Esophagus squamous epithelium (tissue), 5 donors: ENCODE measurements around the gene FBLIM1. TPM values are rescaled to one million over a fixed set of nuclear protein-coding genes. Genes with fewer than 3 reads are reported as not detected.

Experiments
- DNase-seq: peaks from one replicate; lab custom pipeline; 2025; lab: John Stamatoyannopoulos, UW
- H3K27ac ChIP-seq, 4 donors: fragments of 200-600 bp; sonication (generic); one replicate each; pipeline ENCODE4 v1.5.1; 2016 to 2019; ENCODE audit warnings: mild to moderate bottlenecking in 1 of 4
- H3K27me3 ChIP-seq, 4 donors: fragments of 200-600 bp; sonication (generic); 1 replicate in 3 of 4; 2 replicates in 1 of 4; pipeline versions ENCODE4 v1.5.1 to v1.6.0; 2017 to 2021; ENCODE audit warnings: antibody characterized with exemption in 1 of 4
- H3K36me3 ChIP-seq, 3 donors: fragments of 200-600 bp; sonication (generic); one replicate each; pipeline ENCODE4 v1.5.1; 2016 to 2019
- H3K4me1 ChIP-seq, 3 donors: fragments of 200-600 bp; sonication (generic); one replicate each; pipeline ENCODE4 v1.5.1; 2017 to 2019
- H3K4me3 ChIP-seq, 4 donors: fragments of 200-600 bp; sonication (generic); 1 replicate in 3 of 4; 2 replicates in 1 of 4; pipeline ENCODE4 v1.5.1; 2016 to 2019; ENCODE audit warnings: mild to moderate bottlenecking in 2 of 4, moderate library complexity in 1 of 4
- H3K9me3 ChIP-seq, 3 donors: fragments of 200-600 bp; sonication (generic); one replicate each; pipeline ENCODE4 v1.5.1; 2016 to 2019
- CTCF ChIP-seq, 6 experiments: fragments of 450-650 bp in 4 of 6; fragments of 200-600 bp in 2 of 6; sonication (generic) in 2 of 6; IDR thresholded peaks; one replicate each; pipeline ENCODE4 v1.5.1; 2016 to 2019; ENCODE audit warnings: antibody characterized with exemption in 6 of 6, mild to moderate bottlenecking in 4 of 6, moderate library complexity in 4 of 6
- POLR2A ChIP-seq, 4 donors: fragments of 450-650 bp; IDR thresholded peaks; one replicate each; pipeline ENCODE4 v1.6.1; 2017; ENCODE audit warnings: antibody characterized with exemption in 4 of 4, mild to moderate bottlenecking in 4 of 4, moderate library complexity in 3 of 4
- WGBS, 2 donors: methylation state at CpG; one replicate each; pipeline ENCODE4 v1.1.5; 2018; 5-methylcytosine and 5-hydroxymethylcytosine counted together
- intact Hi-C: fragments of 100-400 bp; cut with DNase I; formaldehyde crosslinking; loops from one replicate; pipeline ENCODE4 v1.15.0; 2022
- total RNA-seq, 4 donors: library from RNA; depleted of rRNA; stranded (reverse); fragments of >200 nt; gene quantifications; one replicate each; pipeline ENCODE4 v1.1.0, GENCODE V29; 2016
- donor health status: DM: yes; HTN: yes; CAD: no.

Gene FBLIM1
- total RNA-seq, 4 donors from 2014 or later, result 28.2 to 46.0 (median 29.4) TPM

GRCh38 chr1:15722836-15723532 lies 35.6 kb upstream of the FBLIM1 start:
- Histone ChIP-seq H3K27me3 (no peaks in the 10 kb centered on the region), H3K36me3 (peaks cover 47 to 100% (median 57%) of the 10 kb centered on the region in 3 donors), H3K4me3 (no peak overlapping the region), H3K27ac (no peak overlapping the region), H3K4me1 (no peaks in the 10 kb centered on the region), H3K9me3 (no peaks in the 10 kb centered on the region)
- DNase-seq, result no peak
- intact Hi-C loops, result no loop called here
- TF ChIP-seq POLR2A (IDR thresholded peaks at IDR 0.05) (no peak), CTCF (IDR thresholded peaks at IDR 0.05) (no peak)
- WGBS, 2 donors, result 87 to 90% methylated on average over 9 to 10 of the region's 13 CpGs

GRCh38 chr1:15723631-15724246 lies 34.9 kb upstream of the FBLIM1 start:
- intact Hi-C loops, result no loop called here
- Histone ChIP-seq H3K9me3 (no peaks in the 10 kb centered on the region), H3K27me3 (no peaks in the 10 kb centered on the region), H3K4me1 (no peaks in the 10 kb centered on the region), H3K4me3 (no peak overlapping the region), H3K27ac (no peak overlapping the region), H3K36me3 (peaks cover 50 to 100% (median 58%) of the 10 kb centered on the region in 3 donors)
- DNase-seq, result no peak
- 94 to 95% methylated on average over 8 to 11 of the region's 20 CpGs for WGBS, 2 donors
- TF ChIP-seq POLR2A (IDR thresholded peaks at IDR 0.05) (no peak), CTCF (IDR thresholded peaks at IDR 0.05) (no peak)

GRCh38 chr1:15724949-15725880 lies 33.4 kb upstream of the FBLIM1 start:
- WGBS, 2 donors, result 74% methylated on average over 4 of the region's 26 CpGs; no CpG with 5 or more reads in 1 of the 2 donors
- no peak for DNase-seq
- Histone ChIP-seq H3K27me3 (no peaks in the 10 kb centered on the region), H3K4me1 (no peaks in the 10 kb centered on the region), H3K9me3 (no peaks in the 10 kb centered on the region), H3K4me3 (no peak overlapping the region), H3K27ac (no peak overlapping the region), H3K36me3 (peaks cover 49 to 100% (median 61%) of the 10 kb centered on the region in 3 donors)
- intact Hi-C loops, result no loop called here
- TF ChIP-seq CTCF (IDR thresholded peaks at IDR 0.05), result no peak
- TF ChIP-seq POLR2A (IDR thresholded peaks at IDR 0.05), result no peak

GRCh38 chr1:15726508-15726907 lies 32.1 kb upstream of the FBLIM1 start:
- 100% methylated on average over 2 of the region's 9 CpGs; no CpG with 5 or more reads in 1 of the 2 donors for WGBS, 2 donors
- Histone ChIP-seq H3K4me1 (no peaks in the 10 kb centered on the region), H3K27me3 (no peaks in the 10 kb centered on the region), H3K36me3 (peaks cover 59 to 100% (median 67%) of the 10 kb centered on the region in 3 donors), H3K9me3 (no peaks in the 10 kb centered on the region), H3K4me3 (no peak overlapping the region), H3K27ac (no peak overlapping the region)
- intact Hi-C loops, result no loop called here
- DNase-seq, result no peak
- no peak for TF ChIP-seq CTCF (IDR thresholded peaks at IDR 0.05)
- no peak for TF ChIP-seq POLR2A (IDR thresholded peaks at IDR 0.05)
